HepG2 (cell line): ENCODE results near the gene TRAPPC5. TPM values are rescaled to one million over a fixed set of nuclear protein-coding genes. Genes with fewer than 3 reads are reported as not detected.

Experiments used
- FOXK1 ChIP-seq: sonication (generic); formaldehyde crosslinking; IDR thresholded peaks from 2 replicates; pipeline ENCODE4 v1.4.0; 2020; ENCODE audit warnings: low read depth, missing genetic modification reagents, borderline replicate concordance
- FOXK2 ChIP-seq: fragments of 450-650 bp; IDR thresholded peaks from 2 replicates; pipeline ENCODE4 v1.6.1; 2016
- MNT ChIP-seq: fragments of 450-650 bp; IDR thresholded peaks from 2 replicates; pipeline ENCODE4 v1.6.1; 2016
- PATZ1 ChIP-seq: sonication (generic); formaldehyde crosslinking; IDR thresholded peaks from 2 replicates; pipeline ENCODE4 v1.4.0; 2020; ENCODE audit warnings: missing genetic modification reagents
- PAWR ChIP-seq: sonication (generic); formaldehyde crosslinking; IDR thresholded peaks from 2 replicates; pipeline ENCODE4 v1.4.0; 2020; ENCODE audit warnings: missing genetic modification reagents, mild to moderate bottlenecking, borderline replicate concordance
- ZMYM2 ChIP-seq: sonication (generic); formaldehyde crosslinking; IDR thresholded peaks from 2 replicates; pipeline ENCODE4 v1.8.0; 2022; ENCODE audit warnings: mild to moderate bottlenecking, missing genetic modification reagents
- ZNF431 ChIP-seq: sonication (generic); formaldehyde crosslinking; IDR thresholded peaks from 2 replicates; pipeline ENCODE4 v1.9.0; 2022; ENCODE audit warnings: missing genetic modification reagents, low read depth, mild to moderate bottlenecking, borderline replicate concordance
- ZNF619 ChIP-seq: sonication (generic); formaldehyde crosslinking; IDR thresholded peaks from 2 replicates; pipeline ENCODE4 v1.4.0; 2020; ENCODE audit warnings: mild to moderate bottlenecking, missing genetic modification reagents
- ZNF747 ChIP-seq: sonication (generic); formaldehyde crosslinking; IDR thresholded peaks from 2 replicates; pipeline ENCODE4 v1.8.1; 2023; ENCODE audit warnings: missing genetic modification reagents, mild to moderate bottlenecking, borderline replicate concordance
- polyA plus RNA-seq, 8 experiments: library from polyadenylated mRNA; depleted of rRNA in 3 of 8; stranded (reverse) in 7 of 8; unstranded in 1 of 8; fragments of >200 nt; fragmentation: Illumina TruSeq in 4 of 8; extraction: Trizol in 4 of 8; gene quantifications; 2 replicates each; pipeline versions ENCODE4 v1.2.1 to v1.2.3, GENCODE V29; 2011 to 2016; ENCODE audit warnings: low read depth in 4 of 8, missing spikeins in 1 of 8, mixed read lengths in 1 of 8; ENCODE audit not compliant: insufficient read depth in 1 of 8
- total RNA-seq, 5 experiments: library from RNA; depleted of rRNA; stranded (reverse); fragments of >200 nt; fragmentation: Illumina TruSeq; extraction: Trizol; gene quantifications; 2 replicates each; pipeline ENCODE4 v1.2.3, GENCODE V29; 2016; ENCODE audit warnings: low read depth in 1 of 5
- TF ChIP-seq, protein P1 (sequence below): sonication (generic); formaldehyde crosslinking; IDR thresholded peaks from 2 replicates; pipeline ENCODE4 v1.5.0; 2020; ENCODE audit warnings: mild to moderate bottlenecking, missing genetic modification reagents

TRAPPC5 gene
- total and polyA plus RNA-seq, 2 of the 13 experiments (the other 11 are each of a cell fraction or from before 2014, with no cell fraction given) = 38.5 to 78.7 TPM

DNA sequence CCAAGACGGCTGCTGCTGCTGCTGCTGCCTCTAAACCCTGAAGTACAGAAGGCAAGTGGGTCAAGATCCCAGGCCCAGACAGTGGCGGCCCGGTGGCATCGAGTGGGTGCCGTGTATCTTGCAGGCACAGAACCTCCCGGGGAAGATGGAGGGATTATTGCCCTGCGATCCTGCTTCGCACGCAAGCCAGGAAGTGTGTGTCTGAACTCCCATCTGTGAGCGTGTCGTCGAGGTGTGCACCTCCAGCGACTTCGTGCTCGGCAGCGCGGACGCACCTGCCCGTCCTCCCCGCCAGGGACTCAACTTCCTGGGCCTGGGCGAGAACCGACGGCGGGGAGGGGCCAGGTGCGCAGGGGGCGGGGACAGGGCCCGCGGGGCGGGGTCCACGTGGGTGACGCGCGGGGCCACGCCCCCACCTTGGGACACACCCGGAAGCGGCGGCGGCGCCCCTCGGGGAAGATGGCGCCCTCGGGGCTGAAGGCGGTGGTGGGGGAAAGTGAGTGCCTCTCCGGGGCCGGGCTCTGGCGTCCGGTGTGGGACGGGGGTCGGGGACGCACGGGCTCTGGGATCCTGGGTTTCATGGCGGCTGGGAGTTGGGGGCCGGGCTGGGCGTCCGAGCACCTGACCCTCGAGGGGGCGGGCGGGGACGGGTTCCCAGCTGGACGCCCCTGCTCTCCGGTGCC, 43.8 kb upstream of the TRAPPC5 start, which contains the start of gene STXBP2 (continued):
- TF ChIP-seq FOXK1 (no peak), PAWR (CRISPR knock-in tag) (no peak), ZMYM2 (CRISPR knock-in tag) (peak; percentile 89), PATZ1 (CRISPR knock-in tag) (no peak; the same call in 1 of the 2 replicates), ZNF431 (CRISPR knock-in tag) (0 out of 2 replicates have a peak, but pooled peaks have one; percentile 61), ZNF747 (CRISPR knock-in tag) (peak; percentile 56; the same call in 1 of the 2 replicates), MNT (peak; percentile 85), ZNF619 (no peak), FOXK2 (no peak)
- TF ChIP-seq, protein P1, sequence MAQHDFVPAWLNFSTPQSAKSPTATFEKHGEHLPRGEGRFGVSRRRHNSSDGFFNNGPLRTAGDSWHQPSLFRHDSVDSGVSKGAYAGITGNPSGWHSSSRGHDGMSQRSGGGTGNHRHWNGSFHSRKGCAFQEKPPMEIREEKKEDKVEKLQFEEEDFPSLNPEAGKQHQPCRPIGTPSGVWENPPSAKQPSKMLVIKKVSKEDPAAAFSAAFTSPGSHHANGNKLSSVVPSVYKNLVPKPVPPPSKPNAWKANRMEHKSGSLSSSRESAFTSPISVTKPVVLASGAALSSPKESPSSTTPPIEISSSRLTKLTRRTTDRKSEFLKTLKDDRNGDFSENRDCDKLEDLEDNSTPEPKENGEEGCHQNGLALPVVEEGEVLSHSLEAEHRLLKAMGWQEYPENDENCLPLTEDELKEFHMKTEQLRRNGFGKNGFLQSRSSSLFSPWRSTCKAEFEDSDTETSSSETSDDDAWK = no peak
